Superior temporal gyrus (tissue), 1 donor: ENCODE results near the gene FOXP1.

Source experiments
- DNase-seq: peaks from one replicate; pipeline ENCODE4 v3.0.0-alpha.2; 2016; ENCODE audit errors: extremely low spot score

The FOXP1 gene

GRCh38 chr3:71428841-71429596 is 154.5 kb downstream of the FOXP1 start:
- no peak for DNase-seq

- no peak for DNase-seq
Observed at GRCh38 chr3:71425491-71426071, 157.9 kb downstream of the FOXP1 start.

- no peak for DNase-seq
Observed at GRCh38 chr3:71423151-71423906, 160.2 kb downstream of the FOXP1 start.

GRCh38 chr3:71421820-71422566 is 161.5 kb downstream of the FOXP1 start:
- no peak for DNase-seq

- no peak for DNase-seq
Observed at GRCh38 chr3:71421475-71421819, 162.1 kb downstream of the FOXP1 start.

- no peak for DNase-seq
Observed at GRCh38 chr3:71419369-71419768, 164.2 kb downstream of the FOXP1 start.

- DNase-seq, result no peak
Observed at GRCh38 chr3:71417791-71418190, 165.7 kb downstream of the FOXP1 start.

GRCh38 chr3:71416876-71417275 is 166.7 kb downstream of the FOXP1 start:
- DNase-seq, result no peak

GRCh38 chr3:71415681-71416122 is 167.8 kb downstream of the FOXP1 start:
- no peak for DNase-seq

- no peak for DNase-seq
Observed at GRCh38 chr3:71414189-71414927, 169.2 kb downstream of the FOXP1 start.

GRCh38 chr3:71413572-71413971 is 170.0 kb downstream of the FOXP1 start:
- DNase-seq, result no peak

- no peak for DNase-seq
Observed at GRCh38 chr3:71409352-71409751, 174.2 kb downstream of the FOXP1 start.

GRCh38 chr3:71408903-71409302 is 174.6 kb downstream of the FOXP1 start:
- no peak for DNase-seq

GRCh38 chr3:71407823-71408222 is 175.7 kb downstream of the FOXP1 start:
- no peak for DNase-seq

GRCh38 chr3:71406972-71407810 is 176.3 kb downstream of the FOXP1 start:
- DNase-seq, result no peak

GRCh38 chr3:71402911-71403310 is 180.6 kb downstream of the FOXP1 start:
- DNase-seq, result no peak

- no peak for DNase-seq
Observed at GRCh38 chr3:71402280-71402679, 181.2 kb downstream of the FOXP1 start.

GRCh38 chr3:71401695-71402231 is 181.8 kb downstream of the FOXP1 start:
- DNase-seq, result no peak

GRCh38 chr3:71400986-71401451 is 182.5 kb downstream of the FOXP1 start:
- no peak for DNase-seq

GRCh38 chr3:71399478-71399877 is 184.1 kb downstream of the FOXP1 start:
- no peak for DNase-seq
